Panc1 (cell line): ENCODE measurements around the gene HS3ST5. TPM values are rescaled to one million over a fixed set of nuclear protein-coding genes. Genes with fewer than 3 reads are reported as not detected.

ENCODE experiments used
- ATAC-seq: fragments of 200-7000 bp; cut with Tn5 transposase; 2 replicates; pipeline ENCODE4 v1.9.1; 2020; ENCODE audit warnings: mild to moderate bottlenecking, moderate library complexity
- BruUV-seq: library from RNA; stranded (reverse); fragments of 400-500 nt; replicated peaks from 2 replicates; lab custom pipeline; 2021; lab: Mats Ljungman, UMichigan
- CTCF ChIA-PET: fragments of 300-600 bp; sonication (Branson Sonifier 250); formaldehyde crosslinking; loops from one replicate; lab custom pipeline; 2022; ENCODE audit warnings: antibody characterized with exemption; lab: Charles Lee
- POLR2A ChIA-PET: fragments of 300-600 bp; sonication (Branson Sonifier 250); formaldehyde crosslinking; loops from one replicate; lab custom pipeline; 2022; ENCODE audit warnings: antibody characterized with exemption; lab: Charles Lee
- DNase-seq: peaks from one replicate; pipeline ENCODE4 v3.0.0-alpha.2; 2010; ENCODE audit warnings: low read depth, low spot score
- H3K27ac ChIP-seq: 2 replicates; pipeline ENCODE4 v1.5.1; 2011; ENCODE audit warnings: mild to moderate bottlenecking, low read length, inconsistent platforms
- H3K27me3 ChIP-seq: fragments of 200-500 bp; sonication (Bioruptor generic); 2 replicates; pipeline ENCODE4 v1.6.0; 2014; ENCODE audit warnings: low read length, inconsistent platforms; ENCODE audit not compliant: control insufficient read depth, insufficient read depth
- H3K36me3 ChIP-seq: fragments of 200-500 bp; sonication (Bioruptor generic); 2 replicates; pipeline ENCODE4 v1.5.1; 2014; ENCODE audit warnings: inconsistent platforms, mild to moderate bottlenecking, low read length, moderate library complexity; ENCODE audit not compliant: control insufficient read depth, insufficient read depth
- H3K4me1 ChIP-seq: 2 replicates; pipeline ENCODE4 v1.5.1; 2011; ENCODE audit warnings: inconsistent platforms, mild to moderate bottlenecking, low read length, moderate library complexity; ENCODE audit not compliant: control insufficient read depth, insufficient read depth
- H3K4me3 ChIP-seq, 2 experiments: 2 replicates each; pipeline ENCODE4 v1.5.1; 2011 to 2012; ENCODE audit warnings: low read depth in 2 of 2, low read length in 2 of 2, mild to moderate bottlenecking in 2 of 2, inconsistent platforms in 1 of 2, moderate library complexity in 1 of 2
- H3K9me3 ChIP-seq: fragments of 200-500 bp; sonication (Bioruptor generic); 2 replicates; pipeline ENCODE4 v1.5.1; 2014; ENCODE audit warnings: low read depth, mild to moderate bottlenecking, inconsistent platforms, low read length, moderate library complexity; ENCODE audit not compliant: control insufficient read depth, insufficient read depth
- CTCF ChIP-seq: fragments of 450-650 bp; IDR thresholded peaks from 2 replicates; pipeline ENCODE4 v1.5.1; 2017; ENCODE audit warnings: mild to moderate bottlenecking
- POLR2AphosphoS5 ChIP-seq: IDR thresholded peaks from 2 replicates; pipeline ENCODE4 v1.6.1; 2012; ENCODE audit warnings: mild to moderate bottlenecking, low read depth, low read length, moderate library complexity
- REST ChIP-seq, 2 experiments: IDR thresholded peaks; 2 replicates each; pipeline ENCODE4 v1.6.1; 2011 to 2012; ENCODE audit warnings: low read depth in 2 of 2, control low read depth in 1 of 2, low read length in 1 of 2, mild to moderate bottlenecking in 1 of 2, moderate library complexity in 1 of 2; ENCODE audit not compliant: insufficient read depth in 1 of 2
- SIN3A ChIP-seq: IDR thresholded peaks from 2 replicates; pipeline ENCODE4 v1.6.1; 2012; ENCODE audit warnings: low read depth, mild to moderate bottlenecking, low read length, moderate library complexity, borderline replicate concordance; ENCODE audit not compliant: insufficient read depth
- TCF7L2 ChIP-seq: IDR thresholded peaks from 2 replicates; pipeline ENCODE4 v1.6.1; 2011; ENCODE audit warnings: mild to moderate bottlenecking, low read depth, low read length, inconsistent platforms
- in situ Hi-C: cut with HindIII; loops from 2 replicates; pipeline ENCODE4 v1.10.0; 2016; ENCODE audit warnings: low sequenced_read_pairs, low pct_unique_long_range_greater_than_20kb
- intact Hi-C: fragments of 100-400 bp; cut with micrococcal nuclease; formaldehyde crosslinking; loops from one replicate; pipeline ENCODE4 v1.10.0; 2022; ENCODE audit not compliant: unreplicated experiment
- total RNA-seq: library from RNA; stranded (reverse); gene quantifications from one replicate; pipeline ENCODE4 v1.2.1, GENCODE V29; 2021; ENCODE audit not compliant: unreplicated experiment

The HS3ST5 gene
- total RNA-seq, 1 experiment from 2014 or later, result 0.05 TPM

GRCh38 chr6:114010540-114010939 is 332.3 kb downstream of the HS3ST5 start:
- no peak overlapping the region for H3K4me3 ChIP-seq
- ChIA-PET POLR2A (no interaction called here), CTCF (no interaction called here)
- no peaks in the 10 kb centered on the region for H3K36me3 ChIP-seq
- no peak overlapping the region for H3K27ac ChIP-seq
- H3K27me3 ChIP-seq, result no peaks in the 10 kb centered on the region
- in situ Hi-C loops (no loop called here), intact Hi-C loops (no loop called here)
- no TSS peak for BruUV-seq
- no peaks in the 10 kb centered on the region for H3K4me1 ChIP-seq
- TF ChIP-seq TCF7L2 (no peak), REST (IDR thresholded peaks at IDR 0.05; ENCODE audit: insufficient read depth in 1 of 2, low read depth in 2 of 2, low read length in 1 of 2) (no peak), POLR2AphosphoS5 (no peak), SIN3A (no peak), CTCF (no peak)
- no peaks in the 10 kb centered on the region for H3K9me3 ChIP-seq
- DNase-seq (no peak), ATAC-seq (no peak)

DNA sequence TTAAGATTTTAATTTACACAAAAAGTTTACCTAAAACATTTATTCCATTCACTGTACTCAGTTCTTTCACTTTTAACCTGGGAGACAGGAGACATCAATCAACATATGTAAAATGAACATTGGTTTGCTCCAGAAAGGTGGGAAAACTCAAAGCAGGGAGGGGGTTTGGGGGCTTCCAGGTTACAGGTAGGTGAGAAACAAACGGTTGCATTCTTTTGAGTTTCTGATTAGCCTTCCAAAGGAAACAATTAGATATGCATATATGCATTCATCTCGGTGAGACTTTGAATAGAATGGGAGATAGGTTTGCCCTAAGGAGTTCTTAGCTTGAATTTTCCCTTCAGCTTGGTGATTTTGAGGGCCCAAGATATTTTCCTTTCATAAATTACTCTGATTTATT is 333.6 kb downstream of the HS3ST5 start:
- Histone ChIP-seq H3K4me1 (no peaks in the 10 kb centered on the region), H3K9me3 (no peaks in the 10 kb centered on the region), H3K36me3 (no peaks in the 10 kb centered on the region), H3K27ac (no peak overlapping the region), H3K4me3 (no peak overlapping the region), H3K27me3 (no peaks in the 10 kb centered on the region)
- in situ Hi-C loops, result no loop called here
- intact Hi-C loops, result no loop called here
- DNase-seq (no peak), ATAC-seq (no peak)
- TF ChIP-seq TCF7L2, result no peak
- no peak for TF ChIP-seq SIN3A
- no peak for TF ChIP-seq POLR2AphosphoS5
- no TSS peak for BruUV-seq
- POLR2A ChIA-PET, result interaction anchor here (0.6 kb wide), 1 partner anchor 86 kb away, joined by 3 read pairs; no protein-coding TSS in a partner anchor
- CTCF ChIA-PET, result no interaction called here

GRCh38 chr6:114008331-114008730 is 334.5 kb downstream of the HS3ST5 start:
- POLR2A ChIA-PET, result no interaction called here
- no peak overlapping the region for H3K27ac ChIP-seq

More at GRCh38 chr6:114008331-114008730, 334.5 kb downstream of the HS3ST5 start:
- no peak for TF ChIP-seq POLR2AphosphoS5
- TF ChIP-seq SIN3A, result no peak
- TF ChIP-seq TCF7L2, result no peak
- no peak for TF ChIP-seq REST (IDR thresholded peaks at IDR 0.05; ENCODE audit: insufficient read depth in 1 of 2, low read depth in 2 of 2, low read length in 1 of 2)
- TF ChIP-seq CTCF, result no peak
- Histone ChIP-seq H3K9me3 (no peaks in the 10 kb centered on the region), H3K4me3 (no peak overlapping the region), H3K27me3 (no peaks in the 10 kb centered on the region), H3K4me1 (no peaks in the 10 kb centered on the region), H3K36me3 (no peaks in the 10 kb centered on the region)
- BruUV-seq, result no TSS peak
- intact Hi-C loops, result no loop called here
- ATAC-seq, result no peak
- DNase-seq, result no peak
- CTCF ChIA-PET, result no interaction called here
- in situ Hi-C loops, result no loop called here
